Natural killer cell (primary cell): ENCODE measurements around the gene PTH1R. TPM values are rescaled to one million over a fixed set of nuclear protein-coding genes. Genes with fewer than 3 reads are reported as not detected.

Experiments used
- ATAC-seq, 3 donors: fragments of 150-1000 bp in 2 of 3; fragments of 200-7000 bp in 1 of 3; cut with Tn5 transposase; 1 replicate in 1 of 3; 2 replicates in 2 of 3; pipeline ENCODE4 v1.10.0; 2021; ENCODE audit warnings: mild to moderate bottlenecking in 2 of 3, moderate library complexity in 2 of 3
- DNase-seq, 2 donors: peaks; one replicate each; pipeline versions ENCODE4 v3.0.0 to v3.0.0-alpha.2; 2013 to 2021; ENCODE audit warnings: mixed read lengths in 1 of 2
- H3K27ac ChIP-seq: one replicate; pipeline ENCODE4 v1.5.1; 2013; ENCODE audit warnings: mild to moderate bottlenecking, low read length
- H3K27me3 ChIP-seq: one replicate; pipeline ENCODE4 v1.6.1; 2013; ENCODE audit warnings: low read length; ENCODE audit not compliant: control insufficient read depth, insufficient read depth
- H3K36me3 ChIP-seq: one replicate; pipeline ENCODE4 v1.6.1; 2013; ENCODE audit warnings: low read length; ENCODE audit not compliant: control insufficient read depth, insufficient read depth
- H3K4me1 ChIP-seq: one replicate; pipeline ENCODE4 v1.6.1; 2013; ENCODE audit warnings: low read length; ENCODE audit not compliant: control insufficient read depth, insufficient read depth
- H3K4me3 ChIP-seq: one replicate; pipeline ENCODE4 v1.5.1; 2013; ENCODE audit warnings: low read length
- H3K9me3 ChIP-seq: one replicate; pipeline ENCODE4 v1.6.1; 2013; ENCODE audit warnings: low read length; ENCODE audit not compliant: control insufficient read depth, insufficient read depth
- H3K27ac Mint-ChIP-seq, 2 donors: one replicate each; pipeline ENCODE4 v1.8.0; 2022; ENCODE audit warnings: mild to moderate bottlenecking in 2 of 2, mixed read lengths in 2 of 2, moderate library complexity in 1 of 2
- H3K27me3 Mint-ChIP-seq, 2 donors: one replicate each; pipeline ENCODE4 v1.8.0; 2022; ENCODE audit warnings: low read depth in 2 of 2, mixed read lengths in 2 of 2
- H3K36me3 Mint-ChIP-seq: one replicate; pipeline ENCODE4 v1.8.0; 2022; ENCODE audit warnings: mixed read lengths
- H3K4me1 Mint-ChIP-seq, 2 donors: one replicate each; pipeline ENCODE4 v1.8.0; 2022; ENCODE audit warnings: mixed read lengths in 2 of 2
- H3K4me3 Mint-ChIP-seq: one replicate; pipeline ENCODE4 v1.8.0; 2022; ENCODE audit warnings: mild to moderate bottlenecking, moderate library complexity, mixed read lengths
- H3K9me3 Mint-ChIP-seq, 2 donors: one replicate each; pipeline ENCODE4 v1.8.0; 2022; ENCODE audit warnings: mixed read lengths in 2 of 2
- CTCF ChIP-seq: fragments of 200-600 bp; IDR thresholded peaks from one replicate; pipeline ENCODE4 v1.8.0; 2022; ENCODE audit warnings: antibody characterized with exemption
- WGBS: methylation state at CpG from one replicate; pipeline ENCODE4 v1.1.7; 2013; ENCODE audit warnings: missing lambda C conversion rate; ENCODE audit not compliant: insufficient coverage; 5-methylcytosine and 5-hydroxymethylcytosine counted together
- intact Hi-C: fragments of 100-400 bp; cut with micrococcal nuclease; formaldehyde crosslinking; loops from one replicate; pipeline ENCODE4 v1.14.2; 2022
- total RNA-seq, 4 donors: library from RNA; stranded (reverse); fragments of 120-200 nt in 1 of 4; gene quantifications; one replicate each; pipeline versions ENCODE4 v1.2.3 to v1.2.4, GENCODE V29; 2013 to 2022

PTH1R gene
- total RNA-seq, 3 donors from 2014 or later (not counting 1 experiment from before 2014, with no cell fraction given) = not detected

DNA sequence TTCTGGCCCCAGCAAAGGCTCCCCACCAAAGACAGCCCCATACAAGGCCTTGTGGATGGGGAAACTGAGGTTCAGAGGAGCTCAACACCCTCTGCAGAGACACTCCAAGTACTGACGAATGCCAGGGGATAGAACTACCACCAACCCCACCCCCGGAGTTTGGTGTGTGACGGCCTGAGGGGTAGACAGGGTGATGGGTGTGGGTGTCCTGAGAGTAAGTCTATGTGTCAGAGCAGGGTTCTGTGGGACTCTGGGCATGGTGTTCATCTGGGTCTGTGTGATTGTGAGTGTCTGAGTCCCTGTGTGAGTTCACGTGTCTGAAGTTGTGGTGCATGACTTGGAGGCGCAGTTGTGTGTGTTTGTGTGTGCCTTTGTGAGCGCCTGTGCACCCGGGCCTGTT is 7.4 kb downstream of the PTH1R start:
- peaks cover 9 to 20% of the 10 kb centered on the region in 2 donors for H3K4me1 Mint-ChIP-seq
- ATAC-seq = no peak
- H3K36me3 Mint-ChIP-seq = no peaks in the 10 kb centered on the region
- Histone ChIP-seq H3K27ac (no peak overlapping the region), H3K27me3 (peaks cover 25% of the 10 kb centered on the region), H3K36me3 (no peaks in the 10 kb centered on the region), H3K4me1 (peaks cover 17% of the 10 kb centered on the region), H3K9me3 (no peaks in the 10 kb centered on the region), H3K4me3 (no peak overlapping the region)
- H3K27ac Mint-ChIP-seq = no peak overlapping the region
- peaks cover 27 to 44% of the 10 kb centered on the region in 2 donors for H3K27me3 Mint-ChIP-seq
- no peaks in the 10 kb centered on the region for H3K9me3 Mint-ChIP-seq
- intact Hi-C loops = no loop called here
- DNase-seq = no peak
- H3K4me3 Mint-ChIP-seq = peak overlapping the region; percentile 49
- 100% methylated on average over 4 of the region's 7 CpGs for WGBS
- TF ChIP-seq CTCF = no peak

- 98% methylated on average over 3 of the region's 3 CpGs for WGBS
- H3K9me3 Mint-ChIP-seq = no peaks in the 10 kb centered on the region
Observed at GRCh38 chr3:46885612-46886011, 8.1 kb downstream of the PTH1R start.

DNA sequence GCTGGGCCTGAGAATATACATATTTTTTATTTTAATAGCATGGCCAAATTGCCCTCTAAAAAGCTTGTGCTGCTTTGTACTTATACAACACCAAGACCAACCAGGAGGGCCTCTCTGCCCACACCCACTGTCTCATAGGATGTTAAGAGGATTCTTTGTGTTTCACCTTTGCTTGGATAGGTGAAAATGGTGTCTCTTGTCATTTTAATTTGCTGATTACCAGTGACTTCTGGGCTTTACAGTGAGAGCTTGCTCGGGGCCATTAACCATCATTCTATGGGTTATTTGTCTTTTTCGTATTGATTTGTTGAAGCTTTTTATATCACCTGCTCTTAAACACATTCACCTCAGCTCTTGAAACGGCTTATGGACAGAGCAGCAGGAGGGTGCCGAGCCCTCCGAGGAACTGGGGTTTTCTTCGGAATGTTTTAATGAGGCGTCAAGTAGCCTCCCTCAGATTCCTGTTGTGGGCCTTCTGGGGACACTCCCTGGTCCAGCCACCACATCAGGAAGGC is 10.5 kb downstream of the PTH1R start:
- DNase-seq (no peak), ATAC-seq (no peak)
- 80% methylated on average over 6 of the region's 7 CpGs for WGBS
- no peak overlapping the region for H3K4me3 ChIP-seq
- no peak overlapping the region for H3K27ac Mint-ChIP-seq
- H3K9me3 ChIP-seq = no peaks in the 10 kb centered on the region
- H3K4me1 Mint-ChIP-seq = peaks cover 0 to 23% of the 10 kb centered on the region in 2 donors
- no peak overlapping the region for H3K27ac ChIP-seq
- TF ChIP-seq CTCF = no peak
- no peak overlapping the region for H3K4me3 Mint-ChIP-seq
- H3K36me3 ChIP-seq = no peaks in the 10 kb centered on the region
- intact Hi-C loops = no loop called here
- peaks cover 27% of the 10 kb centered on the region for H3K27me3 ChIP-seq
- peaks cover 30 to 31% of the 10 kb centered on the region in 2 donors for H3K27me3 Mint-ChIP-seq
- no peaks in the 10 kb centered on the region for H3K9me3 Mint-ChIP-seq
- H3K36me3 Mint-ChIP-seq = no peaks in the 10 kb centered on the region
- peaks cover 17% of the 10 kb centered on the region for H3K4me1 ChIP-seq

More at GRCh38 chr3:46885612-46886011, 8.1 kb downstream of the PTH1R start:
- Mint-ChIP-seq H3K4me1 (peaks cover 3 to 14% of the 10 kb centered on the region in 2 donors), H3K36me3 (no peaks in the 10 kb centered on the region), H3K27me3 (peaks cover 20 to 38% of the 10 kb centered on the region in 2 donors), H3K27ac (no peak overlapping the region), H3K4me3 (no peak overlapping the region)
- Histone ChIP-seq H3K9me3 (no peaks in the 10 kb centered on the region), H3K27me3 (peaks cover 22% of the 10 kb centered on the region), H3K36me3 (no peaks in the 10 kb centered on the region), H3K4me3 (no peak overlapping the region), H3K4me1 (peaks cover 17% of the 10 kb centered on the region), H3K27ac (no peak overlapping the region)
- intact Hi-C loops = no loop called here
- no peak for ATAC-seq
- no peak for DNase-seq
- TF ChIP-seq CTCF = no peak

DNA sequence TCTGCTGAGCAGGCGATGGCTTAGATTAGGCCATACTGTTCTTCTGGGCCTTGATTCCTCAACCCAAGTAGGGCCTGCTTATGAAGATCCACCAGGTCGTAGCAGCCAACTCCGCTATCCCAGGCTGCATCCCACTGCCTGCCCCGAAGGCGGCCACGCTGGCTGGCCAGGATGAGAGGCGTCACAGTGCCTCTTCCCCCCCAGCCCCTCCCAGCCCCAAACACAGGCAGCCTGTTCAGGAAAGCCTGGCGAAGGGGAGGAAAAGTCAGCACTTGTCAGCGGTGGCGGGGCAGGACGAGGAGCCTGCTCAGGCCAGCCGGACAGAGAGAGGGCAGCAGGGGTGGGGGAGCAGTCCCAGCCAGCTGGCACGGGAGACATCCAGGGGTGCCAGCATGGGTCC is 11.2 kb downstream of the PTH1R start:
- no peak for DNase-seq
- no peak overlapping the region for H3K27ac ChIP-seq
- H3K4me3 ChIP-seq = no peak overlapping the region
- Mint-ChIP-seq H3K27me3 (peaks cover 29 to 30% of the 10 kb centered on the region in 2 donors), H3K9me3 (no peaks in the 10 kb centered on the region), H3K27ac (no peak overlapping the region), H3K4me3 (no peak overlapping the region), H3K4me1 (peaks cover 0 to 22% of the 10 kb centered on the region in 2 donors), H3K36me3 (no peaks in the 10 kb centered on the region)
- ATAC-seq = no peak
- TF ChIP-seq CTCF = no peak
- intact Hi-C loops = no loop called here
- peaks cover 15% of the 10 kb centered on the region for H3K4me1 ChIP-seq
- H3K36me3 ChIP-seq = no peaks in the 10 kb centered on the region
- 89% methylated on average over 13 of the region's 13 CpGs for WGBS
- H3K9me3 ChIP-seq = no peaks in the 10 kb centered on the region
- peaks cover 29% of the 10 kb centered on the region for H3K27me3 ChIP-seq
